K562 (cell line): ENCODE data around the gene PLPPR1. TPM values are rescaled to one million over a fixed set of nuclear protein-coding genes. Genes with fewer than 3 reads are reported as not detected.

Source experiments
- ATAC-seq: fragments of 200-7000 bp; cut with Tn5 transposase; 3 replicates; pipeline ENCODE4 v1.9.1; 2020; ENCODE audit warnings: moderate library complexity
- BruUV-seq: library from RNA; stranded (reverse); fragments of 400-500 nt; replicated peaks from 2 replicates; lab custom pipeline; 2021; lab: Mats Ljungman, UMichigan
- CTCF ChIA-PET: fragments of 300-600 bp; formaldehyde crosslinking; extraction: SDS; loops from one replicate; lab custom pipeline; 2021; ENCODE audit warnings: low intra/inter-chr PET ratio; lab: Yijun Ruan, JAX
- POLR2A ChIA-PET: fragments of 300-600, 350-650 bp; sonication (Branson Sonifier 250); formaldehyde crosslinking; extraction: SDS; loops from one replicate; lab custom pipeline; 2021; ENCODE audit warnings: antibody characterized with exemption, inconsistent platforms; lab: Yijun Ruan, JAX
- DNase-seq, 4 experiments: peaks; one replicate each; pipeline versions ENCODE4 v3.0.0 to v3.0.0-alpha.2; 2011 to 2018; ENCODE audit warnings: low spot score in 3 of 4, mixed read lengths in 3 of 4; ENCODE audit errors: extremely low read depth in 1 of 4
- FAIRE-seq: peaks from 2 replicates; lab custom pipeline; 2011; peaks lifted over from hg19 to GRCh38; lab: Jason Lieb, UNC
- H2AFZ ChIP-seq: 2 replicates; pipeline ENCODE4 v1.6.0; 2011; ENCODE audit warnings: low read depth, low read length, control low read depth, inconsistent platforms
- H3K27ac ChIP-seq: fragments of 200-600 bp; 3 replicates; pipeline ENCODE4 v1.8.0; 2011; ENCODE audit warnings: low read depth, mild to moderate bottlenecking, control low read depth, inconsistent platforms, low read length, moderate library complexity, mixed read lengths; ENCODE audit errors: extremely low read depth
- H3K27me3 ChIP-seq, 2 experiments: fragments of 300-600 bp in 1 of 2; 2 replicates in 1 of 2; 3 replicates in 1 of 2; pipeline versions ENCODE4 v1.6.0 to v1.8.0; 2011; ENCODE audit warnings: inconsistent platforms in 2 of 2, low read length in 2 of 2, mild to moderate bottlenecking in 1 of 2, mixed read lengths in 1 of 2, moderate library complexity in 1 of 2; ENCODE audit not compliant: control insufficient read depth in 2 of 2, insufficient read depth in 2 of 2
- H3K36me3 ChIP-seq: fragments of 300-600 bp; 3 replicates; pipeline ENCODE4 v1.8.0; 2011; ENCODE audit warnings: mild to moderate bottlenecking, low read length, inconsistent platforms; ENCODE audit not compliant: control insufficient read depth, insufficient read depth
- H3K4me1 ChIP-seq, 2 experiments: fragments of 200-600 bp in 1 of 2; replicated peaks in 1 of 2; 2 replicates in 1 of 2; 3 replicates in 1 of 2; pipeline versions ENCODE4 v1.5.1 to v1.8.0; 2011; ENCODE audit warnings: inconsistent platforms in 2 of 2, low read length in 2 of 2, mild to moderate bottlenecking in 1 of 2, mixed read lengths in 1 of 2, moderate library complexity in 1 of 2; ENCODE audit not compliant: control insufficient read depth in 2 of 2, insufficient read depth in 2 of 2
- H3K4me2 ChIP-seq: 2 replicates; pipeline ENCODE4 v1.6.1; 2011; ENCODE audit warnings: low read length, control low read depth, inconsistent platforms, mixed read lengths; ENCODE audit not compliant: insufficient read depth
- H3K4me3 ChIP-seq: fragments of 200-600 bp; sonication (generic), shearing (Covaris generic); 2 replicates; pipeline ENCODE4 v1.5.1; 2016; ENCODE audit warnings: control low read depth, inconsistent platforms
- H3K79me2 ChIP-seq: fragments of 200-600 bp; 3 replicates; pipeline ENCODE4 v1.8.0; 2011; ENCODE audit warnings: low read length, inconsistent platforms; ENCODE audit not compliant: control insufficient read depth, insufficient read depth
- H3K9ac ChIP-seq, 2 experiments: 2 replicates each; pipeline versions ENCODE4 v1.6.0 to v1.6.1; 2011; ENCODE audit warnings: low read depth in 2 of 2, low read length in 2 of 2, control low read depth in 1 of 2, inconsistent platforms in 1 of 2, mild to moderate bottlenecking in 1 of 2, mixed read lengths in 1 of 2; ENCODE audit not compliant: insufficient read depth in 1 of 2
- H3K9me1 ChIP-seq: one replicate; pipeline ENCODE4 v1.6.0; 2011; ENCODE audit warnings: inconsistent platforms, mild to moderate bottlenecking, low read length, moderate library complexity; ENCODE audit not compliant: control insufficient read depth, insufficient read depth
- H3K9me3 ChIP-seq: replicated peaks from 2 replicates; pipeline ENCODE4 v1.5.1; 2011; ENCODE audit warnings: low read depth, low read length, inconsistent platforms; ENCODE audit not compliant: control insufficient read depth, insufficient read depth
- H4K20me1 ChIP-seq: replicated peaks from 2 replicates; pipeline ENCODE4 v1.6.1; 2011; ENCODE audit warnings: low read length, inconsistent platforms, mixed read lengths; ENCODE audit not compliant: control insufficient read depth, insufficient read depth
- ARNT ChIP-seq, 2 experiments: fragments of 450-650 bp; IDR thresholded peaks; 2 replicates each; pipeline ENCODE4 v1.6.1; 2016; ENCODE audit warnings: mild to moderate bottlenecking in 1 of 2
- LARP7 ChIP-seq: fragments of 450-650 bp; IDR thresholded peaks from 2 replicates; pipeline ENCODE4 v1.6.1; 2016
- NCOA4 ChIP-seq: fragments of 450-650 bp; IDR thresholded peaks from 2 replicates; pipeline ENCODE4 v1.6.1; 2018; ENCODE audit warnings: mild to moderate bottlenecking; ENCODE audit not compliant: partially characterized antibody
- NELFE ChIP-seq: IDR thresholded peaks from 2 replicates; pipeline ENCODE4 v1.6.1; 2011; ENCODE audit warnings: mild to moderate bottlenecking; ENCODE audit not compliant: insufficient read depth, insufficient read length
- TAF1 ChIP-seq: IDR thresholded peaks from 2 replicates; pipeline ENCODE4 v1.6.1; 2011; ENCODE audit warnings: mild to moderate bottlenecking, low read length, moderate library complexity; ENCODE audit not compliant: insufficient read depth, control insufficient read depth, severe bottlenecking; ENCODE audit errors: extremely low read depth
- ZFPM2 ChIP-seq: fragments of 250-450 bp; sonication (Bioruptor Pico); IDR thresholded peaks from 2 replicates; pipeline ENCODE4 v1.5.1; 2022; ENCODE audit warnings: mild to moderate bottlenecking
- ZNF398 ChIP-seq: fragments of 250-450 bp; sonication (Bioruptor Pico); IDR thresholded peaks from 2 replicates; pipeline ENCODE4 v1.8.0; 2021; ENCODE audit warnings: moderate library complexity, mild to moderate bottlenecking, inconsistent platforms
- ZNF699 ChIP-seq: fragments of 250-450 bp; sonication (Bioruptor Pico); IDR thresholded peaks from 2 replicates; pipeline ENCODE4 v1.8.0; 2021; ENCODE audit warnings: mild to moderate bottlenecking, moderate library complexity; ENCODE audit not compliant: insufficient replicate concordance
- ZNF79 ChIP-seq: fragments of 250-450 bp; sonication (Bioruptor Pico); IDR thresholded peaks from 2 replicates; pipeline ENCODE4 v1.4.0; 2020; ENCODE audit warnings: low read depth, mild to moderate bottlenecking, moderate library complexity
- WGBS: fragments of 100-300 bp; shearing (Covaris generic); methylation state at CpG from one replicate; pipeline ENCODE4 v1.1.6; 2016; ENCODE audit warnings: low coverage, mixed read lengths; ENCODE audit not compliant: insufficient coverage; ENCODE audit errors: missing lambda C conversion rate; 5-methylcytosine and 5-hydroxymethylcytosine counted together
- in situ Hi-C: fragments of 300-500 bp; cut with MboI; formaldehyde crosslinking; loops from 4 replicates; pipeline ENCODE4 v1.15.0; 2018; ENCODE audit warnings: inconsistent platforms, mixed read lengths
- intact Hi-C: fragments of 100-400 bp; cut with micrococcal nuclease; formaldehyde crosslinking; loops from 2 replicates; pipeline ENCODE4 v1.14.2; 2022
- polyA plus RNA-seq, 8 experiments: library from polyadenylated mRNA; depleted of rRNA in 4 of 8; stranded (reverse) in 5 of 8; unstranded in 3 of 8; fragments of >200 nt; fragmentation: Nextera tagmentation in 2 of 8; fragmentation: Illumina TruSeq in 1 of 8; extraction: Ambion mirVana in 2 of 8; extraction: Trizol in 1 of 8; gene quantifications; 2 replicates each; pipeline versions ENCODE4 v1.2.1 to v1.2.3, GENCODE V29; 2011 to 2014; ENCODE audit warnings: inconsistent platforms in 1 of 8, missing spikeins in 1 of 8
- total RNA-seq, 7 experiments: library from RNA; depleted of rRNA in 6 of 7; stranded (reverse); fragments of >200 nt in 6 of 7; fragmentation: Illumina TruSeq in 2 of 7; extraction: Trizol in 2 of 7; gene quantifications; 2 replicates each; pipeline versions ENCODE4 v1.2.1 to v1.2.3, GENCODE V29; 2011 to 2021; ENCODE audit warnings: low replicate concordance in 1 of 7

The PLPPR1 gene
- total and polyA plus RNA-seq, 9 of the 15 experiments (the other 6 are each of a cell fraction or from before 2014, with no cell fraction given): not detected

- TF ChIP-seq ZNF398 (no peak), ARNT (IDR thresholded peaks at IDR 0.05) (no peak), ZNF79 (CRISPR knock-in tag) (no peak), LARP7 (no peak), ZFPM2 (CRISPR knock-in tag) (no peak)
These were observed 236.7 kb downstream of the PLPPR1 start (continued) for GRCh38 chr9:101265261-101265660.

DNA sequence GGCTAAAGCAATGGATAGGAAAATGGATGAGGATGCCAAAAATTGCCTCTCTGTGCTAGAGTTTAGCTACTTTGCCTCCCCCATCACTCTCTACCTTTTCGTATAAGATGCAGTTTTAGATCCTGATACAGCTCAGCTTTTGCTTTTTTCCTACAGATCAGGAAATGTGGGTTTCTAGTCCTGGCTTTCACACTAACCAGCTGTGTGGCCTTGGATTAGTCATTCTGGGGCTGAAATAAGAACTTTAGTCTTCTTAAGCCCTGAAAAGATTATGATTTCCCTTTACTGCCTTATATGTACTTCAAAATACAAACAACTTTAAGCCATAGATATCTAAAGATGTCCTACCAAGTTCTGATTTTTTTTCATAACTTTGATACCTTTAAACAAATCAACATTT lies 239.9 kb downstream of the PLPPR1 start:
- ATAC-seq (no peak), DNase-seq (no peak), FAIRE-seq (no peak)
- Histone ChIP-seq H3K36me3 (no peaks in the 10 kb centered on the region), H3K79me2 (no peaks in the 10 kb centered on the region), H2AFZ (no peak overlapping the region), H3K4me3 (no peak overlapping the region), H3K27me3 (no peaks in the 10 kb centered on the region; a peak in 1 of 5 replicates), H3K9me1 (no peaks in the 10 kb centered on the region), H3K27ac (no peak overlapping the region), H3K4me2 (no peak overlapping the region), H3K9ac (no peak overlapping the region), H3K4me1 (no peaks in the 10 kb centered on the region), H4K20me1 (no peaks in the 10 kb centered on the region)
- in situ Hi-C loops: no loop called here
- intact Hi-C loops: no loop called here
- ChIA-PET CTCF (no interaction called here), POLR2A (no interaction called here)
- 0% methylated on average over 1 of the region's 1 CpG for WGBS
- no TSS peak for BruUV-seq
- no peak for TF ChIP-seq NELFE
- TF ChIP-seq TAF1: no peak
- TF ChIP-seq ZNF699 (CRISPR knock-in tag): no peak
- TF ChIP-seq NCOA4: no peak
- TF ChIP-seq, all 486 proteins: peak for 0
- H3K9me3 ChIP-seq: no peaks in the 10 kb centered on the region
